OCI-LY7 (cell line): ENCODE results near the gene HS3ST3A1. TPM values are rescaled to one million over a fixed set of nuclear protein-coding genes. Genes with fewer than 3 reads are reported as not detected.

Source experiments
- Bru-seq: library from RNA; stranded (reverse); fragments of 400-500 nt; gene quantifications from one replicate; lab custom pipeline; 2021; lab: Mats Ljungman, UMichigan
- BruChase-seq, 2 experiments: library from RNA; stranded (reverse); fragments of 400-500 nt; gene quantifications; one replicate each; lab custom pipeline; 2021; lab: Mats Ljungman, UMichigan
- BruUV-seq: library from RNA; stranded (reverse); fragments of 400-500 nt; replicated peaks from 2 replicates; lab custom pipeline; 2021; lab: Mats Ljungman, UMichigan
- CTCF ChIA-PET: fragments of 300-600 bp; sonication (Branson Sonifier 250); formaldehyde crosslinking; loops from one replicate; lab custom pipeline; 2022; ENCODE audit warnings: antibody characterized with exemption; ENCODE audit not compliant: unreplicated experiment; lab: Charles Lee
- POLR2A ChIA-PET: fragments of 300-600 bp; sonication (Branson Sonifier 250); formaldehyde crosslinking; loops from one replicate; lab custom pipeline; 2022; ENCODE audit warnings: antibody characterized with exemption; lab: Charles Lee
- DNase-seq: peaks from one replicate; pipeline ENCODE4 v3.0.0-alpha.2; 2015; ENCODE audit warnings: low spot score
- H2AFZ ChIP-seq: fragments of 200-600 bp; sonication (generic), shearing (Covaris generic); 2 replicates; pipeline ENCODE4 v1.6.1; 2014; ENCODE audit warnings: mild to moderate bottlenecking, antibody characterized with exemption, low read length, moderate library complexity
- H3K27ac ChIP-seq: fragments of 200-600 bp; sonication (generic); 2 replicates; pipeline ENCODE4 v1.5.1; 2014; ENCODE audit warnings: mixed run types, low read depth, mild to moderate bottlenecking, moderate library complexity, low read length, inconsistent platforms; ENCODE audit not compliant: poor library complexity, severe bottlenecking
- H3K36me3 ChIP-seq: fragments of 200-600 bp; sonication (generic); 2 replicates; pipeline ENCODE4 v1.6.1; 2014; ENCODE audit warnings: mild to moderate bottlenecking, antibody characterized with exemption, low read length, moderate library complexity, mixed read lengths; ENCODE audit not compliant: insufficient read depth
- H3K4me1 ChIP-seq: fragments of 200-600 bp; sonication (generic); 2 replicates; pipeline ENCODE4 v1.5.1; 2014; ENCODE audit warnings: mild to moderate bottlenecking, low read length; ENCODE audit not compliant: insufficient read depth, poor library complexity, severe bottlenecking
- H3K4me2 ChIP-seq: fragments of 200-600 bp; sonication (generic); 2 replicates; pipeline ENCODE4 v1.6.1; 2014; ENCODE audit warnings: mild to moderate bottlenecking, low read length
- H3K4me3 ChIP-seq: fragments of 200-600 bp; sonication (generic); 2 replicates; pipeline ENCODE4 v1.5.1; 2014; ENCODE audit warnings: mild to moderate bottlenecking, low read depth, low read length; ENCODE audit not compliant: poor library complexity, severe bottlenecking
- H3K79me2 ChIP-seq: fragments of 200-600 bp; sonication (generic); 2 replicates; pipeline ENCODE4 v1.6.1; 2016; ENCODE audit warnings: low read depth, mild to moderate bottlenecking, low read length, moderate library complexity, mixed read lengths; ENCODE audit not compliant: insufficient read depth
- H3K9me2 ChIP-seq: fragments of 200-600 bp; sonication (generic); 2 replicates; pipeline ENCODE4 v1.6.1; 2016; ENCODE audit warnings: mild to moderate bottlenecking, low read length, mixed read lengths; ENCODE audit not compliant: insufficient read depth
- H3K9me3 ChIP-seq: fragments of 200-600 bp; sonication (generic); 2 replicates; pipeline ENCODE4 v1.6.1; 2014; ENCODE audit warnings: mild to moderate bottlenecking, mixed run types, low read length, mixed read lengths
- H4K20me1 ChIP-seq: fragments of 200-600 bp; sonication (generic); 2 replicates; pipeline ENCODE4 v1.6.1; 2014; ENCODE audit warnings: mild to moderate bottlenecking, antibody characterized with exemption, low read length, moderate library complexity, mixed read lengths; ENCODE audit not compliant: insufficient read depth
- EZH2phosphoT487 ChIP-seq: fragments of 200-600 bp; sonication (generic); IDR thresholded peaks from 2 replicates; pipeline ENCODE4 v1.6.1; 2018; ENCODE audit warnings: low read depth, borderline replicate concordance, mild to moderate bottlenecking, mixed run types, antibody characterized with exemption, low read length, moderate library complexity, mixed read lengths
- intact Hi-C: fragments of 100-400 bp; cut with micrococcal nuclease; formaldehyde crosslinking; loops from one replicate; pipeline ENCODE4 v1.10.0; 2022; ENCODE audit not compliant: unreplicated experiment
- long read RNA-seq: library from polyadenylated mRNA; stranded (forward); transcript quantifications from one replicate; pipeline ENCODE4 v2.0.0, GENCODE V29; 2022
- total RNA-seq, 2 experiments: library from RNA; depleted of rRNA in 1 of 2; stranded (reverse); fragments of >200 nt in 1 of 2; shearing (Covaris generic) in 1 of 2; gene quantifications; 2 replicates each; pipeline ENCODE4 v1.2.3, GENCODE V29; 2014 to 2022
- TF ChIP-seq, protein P1 (sequence below): fragments of 200-600 bp; sonication (generic); conservative IDR thresholded peaks from 2 replicates; pipeline ENCODE4 v1.5.1; 2014; ENCODE audit warnings: mild to moderate bottlenecking, antibody characterized with exemption, low read length, moderate library complexity, mixed read lengths

HS3ST3A1 gene
- not detected in 2 replicates for total RNA-seq (2014; rRNA removed; shearing (Covaris generic))
- total RNA-seq (2022), result 0.72 TPM in 1 of 2 replicates, not detected in the other
- percentile 2 among the genes with signal in this experiment for Bru-seq, nascent RNA
- not detected for BruChase-seq, experiment 1, labeled RNA remaining after a 6-hour chase
- BruChase-seq, experiment 2, labeled RNA remaining after a 2-hour chase, result not detected
- long read RNA-seq, result 0 reads

DNA sequence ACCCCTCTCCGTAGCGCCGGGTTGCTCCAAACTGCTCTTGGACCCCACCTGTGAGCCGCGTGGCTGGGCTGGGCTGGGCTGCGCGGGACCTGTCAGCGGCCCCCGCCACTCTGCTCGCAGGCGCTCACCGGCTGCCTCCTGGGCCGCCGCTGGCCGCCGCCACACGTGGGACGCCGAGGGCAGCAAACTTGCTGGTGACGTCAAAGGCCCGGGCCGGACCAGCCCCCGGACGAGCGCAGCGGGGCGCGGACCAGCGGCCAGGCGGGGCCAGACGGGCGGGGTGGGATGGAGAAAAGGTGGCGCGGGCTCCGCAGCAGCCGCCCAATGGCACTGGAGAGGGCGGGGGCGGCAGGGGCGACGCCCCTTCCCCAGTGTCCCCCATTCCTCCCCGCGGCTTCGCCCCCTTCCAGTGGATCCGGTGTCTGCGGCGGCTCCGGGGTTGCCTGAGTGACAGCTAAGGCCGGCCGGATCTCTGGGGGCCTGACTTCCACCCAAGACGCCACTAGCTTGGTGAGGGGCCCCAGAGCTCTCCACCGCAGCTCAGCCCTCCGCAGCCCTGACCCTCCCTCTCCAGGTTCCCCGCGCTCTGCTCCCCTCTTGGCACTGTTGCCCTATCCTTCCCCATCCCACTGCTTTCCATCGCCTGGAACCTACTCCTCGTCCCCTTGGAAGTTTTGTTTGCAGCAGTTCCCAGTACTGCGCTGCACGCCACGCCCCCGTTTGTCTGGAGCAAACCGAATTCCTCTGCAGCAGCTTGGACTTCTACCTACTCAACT lies at the start of gene HS3ST3A1:
TSS of gene HS3ST3A1 (minus strand) at position 154 of the 776 bp plus-strand sequence. CDS start 800 bp downstream, outside the sequence.
- H3K36me3 ChIP-seq, result no peaks in the 10 kb centered on the region
- H4K20me1 ChIP-seq, result no peaks in the 10 kb centered on the region
- ChIA-PET POLR2A (no interaction called here), CTCF (no interaction called here)
- no peaks in the 10 kb centered on the region for H3K9me2 ChIP-seq
- no peak for DNase-seq
- intact Hi-C loops, result no loop called here
- no peaks in the 10 kb centered on the region for H3K4me1 ChIP-seq
- no peak within 1 kb of the TSS for H3K4me2 ChIP-seq
- no peaks in the 10 kb centered on the region for H3K9me3 ChIP-seq
- no peak within 1 kb of the TSS for H2AFZ ChIP-seq
- no peaks in the 10 kb centered on the region for H3K79me2 ChIP-seq
- TF ChIP-seq EZH2phosphoT487, result no peak
- TF ChIP-seq, protein P1, sequence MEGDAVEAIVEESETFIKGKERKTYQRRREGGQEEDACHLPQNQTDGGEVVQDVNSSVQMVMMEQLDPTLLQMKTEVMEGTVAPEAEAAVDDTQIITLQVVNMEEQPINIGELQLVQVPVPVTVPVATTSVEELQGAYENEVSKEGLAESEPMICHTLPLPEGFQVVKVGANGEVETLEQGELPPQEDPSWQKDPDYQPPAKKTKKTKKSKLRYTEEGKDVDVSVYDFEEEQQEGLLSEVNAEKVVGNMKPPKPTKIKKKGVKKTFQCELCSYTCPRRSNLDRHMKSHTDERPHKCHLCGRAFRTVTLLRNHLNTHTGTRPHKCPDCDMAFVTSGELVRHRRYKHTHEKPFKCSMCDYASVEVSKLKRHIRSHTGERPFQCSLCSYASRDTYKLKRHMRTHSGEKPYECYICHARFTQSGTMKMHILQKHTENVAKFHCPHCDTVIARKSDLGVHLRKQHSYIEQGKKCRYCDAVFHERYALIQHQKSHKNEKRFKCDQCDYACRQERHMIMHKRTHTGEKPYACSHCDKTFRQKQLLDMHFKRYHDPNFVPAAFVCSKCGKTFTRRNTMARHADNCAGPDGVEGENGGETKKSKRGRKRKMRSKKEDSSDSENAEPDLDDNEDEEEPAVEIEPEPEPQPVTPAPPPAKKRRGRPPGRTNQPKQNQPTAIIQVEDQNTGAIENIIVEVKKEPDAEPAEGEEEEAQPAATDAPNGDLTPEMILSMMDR, result no peak
- H3K27ac ChIP-seq, result no peak within 1 kb of the TSS
- no TSS peak for BruUV-seq
- no peak within 1 kb of the TSS for H3K4me3 ChIP-seq

GRCh38 chr17:13650096-13650675 lies 48.5 kb upstream of the HS3ST3A1 start:
- ChIA-PET POLR2A (interaction anchor here (0.5 kb wide), 1 partner anchor 72 kb away, joined by 3 read pairs; no protein-coding TSS in a partner anchor), CTCF (no interaction called here)
- TF ChIP-seq EZH2phosphoT487, result no peak
- TF ChIP-seq, protein P1, result no peak
- H3K9me3 ChIP-seq, result no peaks in the 10 kb centered on the region
- no peaks in the 10 kb centered on the region for H3K4me1 ChIP-seq
- H2AFZ ChIP-seq, result no peak overlapping the region
- no peak overlapping the region for H3K4me2 ChIP-seq
- no peak overlapping the region for H3K4me3 ChIP-seq
- DNase-seq, result no peak
- intact Hi-C loops, result no loop called here
- no TSS peak for BruUV-seq
- H3K79me2 ChIP-seq, result no peaks in the 10 kb centered on the region
- H3K9me2 ChIP-seq, result no peaks in the 10 kb centered on the region
- H4K20me1 ChIP-seq, result no peaks in the 10 kb centered on the region
- H3K27ac ChIP-seq, result no peak overlapping the region
- no peaks in the 10 kb centered on the region for H3K36me3 ChIP-seq
